Measurements from ENCODE around the gene PAX5.

DNA sequence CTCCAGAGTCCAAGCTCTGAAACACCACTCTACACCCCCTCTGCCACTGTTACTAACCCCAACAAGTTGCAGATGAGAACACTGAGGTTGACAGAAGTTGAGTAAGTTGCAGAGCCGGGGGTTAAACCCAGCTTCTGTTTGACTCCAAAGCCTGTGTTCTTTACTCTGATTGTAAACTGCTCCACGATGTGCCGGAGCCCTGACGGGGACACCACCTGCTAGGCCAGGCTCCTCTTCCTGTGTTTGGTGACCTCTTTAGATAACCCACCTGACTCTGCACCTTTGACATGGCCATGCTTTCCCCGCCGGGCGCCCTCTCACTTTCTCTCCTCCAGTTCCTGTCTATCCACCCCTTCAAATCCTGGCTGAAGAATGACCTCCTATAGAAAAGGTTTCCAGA, 96.7 kb downstream of the PAX5 start:
- TF ChIP-seq CTCF (IDR thresholded peaks at IDR 0.05) (no peak), TCF7 (CRISPR knock-in tag; IDR thresholded peaks at IDR 0.05; ENCODE audit: low read depth) (no peak), CREB1 (CRISPR knock-in tag; IDR thresholded peaks at IDR 0.05) (no peak), RELA (CRISPR knock-in tag; IDR thresholded peaks at IDR 0.05; ENCODE audit: borderline replicate concordance) (no peak), SMAD4 (CRISPR knock-in tag; IDR thresholded peaks at IDR 0.05) (no peak), MLX (CRISPR knock-in tag; IDR thresholded peaks at IDR 0.05) (no peak), AFF4 (CRISPR knock-in tag; IDR thresholded peaks at IDR 0.05; ENCODE audit: borderline replicate concordance) (no peak), E2F4 (CRISPR knock-in tag; IDR thresholded peaks at IDR 0.05; ENCODE audit: borderline replicate concordance, low read depth) (no peak), CREM (CRISPR knock-in tag; IDR thresholded peaks at IDR 0.05) (no peak), JAZF1 (CRISPR knock-in tag; IDR thresholded peaks at IDR 0.05) (no peak)
- TF ChIP-seq, protein P1, sequence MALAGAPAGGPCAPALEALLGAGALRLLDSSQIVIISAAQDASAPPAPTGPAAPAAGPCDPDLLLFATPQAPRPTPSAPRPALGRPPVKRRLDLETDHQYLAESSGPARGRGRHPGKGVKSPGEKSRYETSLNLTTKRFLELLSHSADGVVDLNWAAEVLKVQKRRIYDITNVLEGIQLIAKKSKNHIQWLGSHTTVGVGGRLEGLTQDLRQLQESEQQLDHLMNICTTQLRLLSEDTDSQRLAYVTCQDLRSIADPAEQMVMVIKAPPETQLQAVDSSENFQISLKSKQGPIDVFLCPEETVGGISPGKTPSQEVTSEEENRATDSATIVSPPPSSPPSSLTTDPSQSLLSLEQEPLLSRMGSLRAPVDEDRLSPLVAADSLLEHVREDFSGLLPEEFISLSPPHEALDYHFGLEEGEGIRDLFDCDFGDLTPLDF (CRISPR knock-in tag; IDR thresholded peaks at IDR 0.05) = no peak
- TF ChIP-seq, protein P2, sequence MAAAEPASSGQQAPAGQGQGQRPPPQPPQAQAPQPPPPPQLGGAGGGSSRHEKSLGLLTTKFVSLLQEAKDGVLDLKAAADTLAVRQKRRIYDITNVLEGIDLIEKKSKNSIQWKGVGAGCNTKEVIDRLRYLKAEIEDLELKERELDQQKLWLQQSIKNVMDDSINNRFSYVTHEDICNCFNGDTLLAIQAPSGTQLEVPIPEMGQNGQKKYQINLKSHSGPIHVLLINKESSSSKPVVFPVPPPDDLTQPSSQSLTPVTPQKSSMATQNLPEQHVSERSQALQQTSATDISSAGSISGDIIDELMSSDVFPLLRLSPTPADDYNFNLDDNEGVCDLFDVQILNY (CRISPR knock-in tag; IDR thresholded peaks at IDR 0.05) = no peak
- TF ChIP-seq, protein P3, sequence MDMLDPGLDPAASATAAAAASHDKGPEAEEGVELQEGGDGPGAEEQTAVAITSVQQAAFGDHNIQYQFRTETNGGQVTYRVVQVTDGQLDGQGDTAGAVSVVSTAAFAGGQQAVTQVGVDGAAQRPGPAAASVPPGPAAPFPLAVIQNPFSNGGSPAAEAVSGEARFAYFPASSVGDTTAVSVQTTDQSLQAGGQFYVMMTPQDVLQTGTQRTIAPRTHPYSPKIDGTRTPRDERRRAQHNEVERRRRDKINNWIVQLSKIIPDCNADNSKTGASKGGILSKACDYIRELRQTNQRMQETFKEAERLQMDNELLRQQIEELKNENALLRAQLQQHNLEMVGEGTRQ (CRISPR knock-in tag; IDR thresholded peaks at IDR 0.05) = no peak

All from WTC11 (cell line).